Keratinocyte (primary cell): ENCODE measurements around the gene KCNJ13. TPM values are rescaled to one million over a fixed set of nuclear protein-coding genes. Genes with fewer than 3 reads are reported as not detected.

Experiments used
- DNase-seq: peaks from one replicate; pipeline ENCODE4 v3.0.0-alpha.2; 2011; ENCODE audit warnings: low read depth, missing footprints, low spot score
- FAIRE-seq: peaks from 2 replicates; lab custom pipeline; 2011; peaks lifted over from hg19 to GRCh38; lab: Jason Lieb, UNC
- H2AFZ ChIP-seq: 2 replicates; pipeline ENCODE4 v1.6.0; 2012; ENCODE audit warnings: low read length, control low read depth, inconsistent platforms; ENCODE audit not compliant: control insufficient read depth
- H3K27ac ChIP-seq: 2 replicates; pipeline ENCODE4 v1.5.1; 2011; ENCODE audit warnings: low read length; ENCODE audit not compliant: control insufficient read depth, insufficient read depth
- H3K27me3 ChIP-seq: 3 replicates; pipeline ENCODE4 v1.6.0; 2011; ENCODE audit warnings: low read length; ENCODE audit not compliant: control insufficient read depth, insufficient read depth; ENCODE audit errors: extremely low read depth
- H3K36me3 ChIP-seq, 2 experiments: 2 replicates in 1 of 2; 3 replicates in 1 of 2; pipeline ENCODE4 v1.5.1; 2011; ENCODE audit warnings: low read length in 2 of 2, mild to moderate bottlenecking in 1 of 2; ENCODE audit not compliant: control insufficient read depth in 2 of 2, insufficient read depth in 2 of 2; ENCODE audit errors: extremely low read depth in 1 of 2
- H3K4me1 ChIP-seq: 3 replicates; pipeline ENCODE4 v1.5.1; 2011; ENCODE audit warnings: low read length; ENCODE audit not compliant: control insufficient read depth, insufficient read depth; ENCODE audit errors: extremely low read depth
- H3K4me2 ChIP-seq: 3 replicates; pipeline ENCODE4 v1.6.0; 2011; ENCODE audit warnings: low read depth, low read length; ENCODE audit not compliant: control insufficient read depth, insufficient read depth; ENCODE audit errors: extremely low read depth
- H3K4me3 ChIP-seq, 3 experiments: fragments of 200-600 bp in 1 of 3; sonication (generic) in 1 of 3; 2 replicates in 2 of 3; 3 replicates in 1 of 3; pipeline ENCODE4 v1.5.1; 2011 to 2016; ENCODE audit warnings: low read length in 3 of 3, mild to moderate bottlenecking in 3 of 3, control low read depth in 2 of 3, inconsistent platforms in 1 of 3, low read depth in 1 of 3, mixed read lengths in 1 of 3, mixed run types in 1 of 3, moderate library complexity in 1 of 3; ENCODE audit not compliant: control insufficient read depth in 2 of 3, insufficient read depth in 2 of 3; ENCODE audit errors: extremely low read depth in 1 of 3
- H3K79me2 ChIP-seq: 2 replicates; pipeline ENCODE4 v1.6.0; 2012; ENCODE audit warnings: low read length; ENCODE audit not compliant: control insufficient read depth, insufficient read depth
- H3K9ac ChIP-seq: 3 replicates; pipeline ENCODE4 v1.6.0; 2011; ENCODE audit warnings: low read length; ENCODE audit not compliant: control insufficient read depth, insufficient read depth; ENCODE audit errors: extremely low read depth
- H3K9me1 ChIP-seq: 3 replicates; pipeline ENCODE4 v1.6.0; 2011; ENCODE audit warnings: low read length; ENCODE audit not compliant: control insufficient read depth, insufficient read depth; ENCODE audit errors: extremely low read depth
- H3K9me3 ChIP-seq: 2 replicates; pipeline ENCODE4 v1.5.1; 2012; ENCODE audit warnings: low read depth, low read length; ENCODE audit not compliant: control insufficient read depth
- H4K20me1 ChIP-seq: 3 replicates; pipeline ENCODE4 v1.6.0; 2011; ENCODE audit warnings: low read length; ENCODE audit not compliant: control insufficient read depth, insufficient read depth; ENCODE audit errors: extremely low read depth
- EZH2 ChIP-seq: IDR thresholded peaks from one replicate; pipeline ENCODE4 v1.6.1; 2012; ENCODE audit warnings: inconsistent platforms, mild to moderate bottlenecking, low read length, moderate library complexity
- dilution Hi-C: fragments of 300-500 bp; cut with MboI; formaldehyde crosslinking; loops from one replicate; pipeline ENCODE4 v1.7.0; 2020; ENCODE audit warnings: low sequenced_read_pairs; ENCODE audit not compliant: extremely low pct_ligation_motif_present
- polyA plus RNA-seq, 5 experiments: library from polyadenylated mRNA; depleted of rRNA in 3 of 5; stranded (reverse) in 3 of 5; stranded (forward) in 1 of 5; unstranded in 1 of 5; fragments of >200 nt; gene quantifications; 1 replicate in 1 of 5; 2 replicates in 3 of 5; 3 replicates in 1 of 5; pipeline versions ENCODE4 v1.2.1 to v1.2.3, GENCODE V29; 2011 to 2012; ENCODE audit warnings: missing spikeins in 2 of 5, low read depth in 1 of 5, low replicate concordance in 1 of 5
- TF ChIP-seq, protein P1 (sequence below), 3 experiments: IDR thresholded peaks in 1 of 3; conservative IDR thresholded peaks in 1 of 3; optimal IDR thresholded peaks in 1 of 3; 2 replicates in 2 of 3; 3 replicates in 1 of 3; pipeline versions ENCODE3 to v1.5.1; 2011; ENCODE audit warnings: low read length in 3 of 3, mild to moderate bottlenecking in 3 of 3, moderate library complexity in 2 of 3, control low read depth in 1 of 3, inconsistent platforms in 1 of 3; ENCODE audit not compliant: insufficient read depth in 2 of 3; ENCODE audit errors: extremely low read depth in 1 of 3

Gene KCNJ13
- polyA plus RNA-seq, 1 donor (not counting 4 experiments of a cell fraction or from before 2014, with no cell fraction given) = not detected

DNA sequence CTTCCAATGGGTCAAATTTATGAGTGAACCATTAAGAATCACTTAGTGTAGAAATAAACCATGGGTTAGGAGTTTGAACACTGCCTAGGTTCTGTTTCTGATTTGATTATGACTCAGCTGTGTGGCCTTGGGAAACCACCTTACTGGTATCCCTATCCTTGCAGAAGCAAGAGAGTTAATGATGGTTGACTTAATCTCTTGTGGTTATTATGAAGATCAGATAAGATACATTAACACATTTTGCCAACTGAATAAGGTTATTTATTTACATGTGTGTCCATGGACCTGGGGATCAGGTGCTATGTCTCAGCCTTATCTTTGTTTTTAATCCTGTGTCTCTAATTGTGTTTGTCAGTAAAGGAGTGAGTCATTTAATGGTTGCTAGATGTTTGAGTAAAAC, 5.4 kb upstream of the KCNJ13 start:
- Histone ChIP-seq H3K27ac (peak overlapping the region; percentile 29), H3K4me2 (no peak overlapping the region)
- dilution Hi-C loops = no loop called here

DNA sequence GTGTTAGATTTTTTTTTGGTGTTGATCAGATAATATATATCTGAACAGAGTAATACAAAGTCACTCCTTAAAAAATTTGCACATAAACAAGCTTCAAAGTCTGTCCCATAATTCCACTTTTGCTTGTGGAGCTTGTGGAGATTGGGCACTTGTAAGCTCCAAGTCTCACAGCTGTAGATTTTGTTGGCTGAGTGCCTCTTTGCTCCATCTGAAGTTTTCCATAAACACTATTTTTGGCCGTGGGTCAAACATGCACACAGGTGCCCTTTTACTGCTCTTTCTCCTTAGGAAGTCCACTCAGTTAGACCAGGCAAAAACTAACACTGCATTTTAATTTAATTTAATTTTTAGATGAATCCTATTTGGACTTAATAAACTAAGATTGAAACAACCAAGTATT, 3.6 kb upstream of the KCNJ13 start:
- FAIRE-seq = no peak
- no peak for TF ChIP-seq EZH2
- TF ChIP-seq, protein P1, sequence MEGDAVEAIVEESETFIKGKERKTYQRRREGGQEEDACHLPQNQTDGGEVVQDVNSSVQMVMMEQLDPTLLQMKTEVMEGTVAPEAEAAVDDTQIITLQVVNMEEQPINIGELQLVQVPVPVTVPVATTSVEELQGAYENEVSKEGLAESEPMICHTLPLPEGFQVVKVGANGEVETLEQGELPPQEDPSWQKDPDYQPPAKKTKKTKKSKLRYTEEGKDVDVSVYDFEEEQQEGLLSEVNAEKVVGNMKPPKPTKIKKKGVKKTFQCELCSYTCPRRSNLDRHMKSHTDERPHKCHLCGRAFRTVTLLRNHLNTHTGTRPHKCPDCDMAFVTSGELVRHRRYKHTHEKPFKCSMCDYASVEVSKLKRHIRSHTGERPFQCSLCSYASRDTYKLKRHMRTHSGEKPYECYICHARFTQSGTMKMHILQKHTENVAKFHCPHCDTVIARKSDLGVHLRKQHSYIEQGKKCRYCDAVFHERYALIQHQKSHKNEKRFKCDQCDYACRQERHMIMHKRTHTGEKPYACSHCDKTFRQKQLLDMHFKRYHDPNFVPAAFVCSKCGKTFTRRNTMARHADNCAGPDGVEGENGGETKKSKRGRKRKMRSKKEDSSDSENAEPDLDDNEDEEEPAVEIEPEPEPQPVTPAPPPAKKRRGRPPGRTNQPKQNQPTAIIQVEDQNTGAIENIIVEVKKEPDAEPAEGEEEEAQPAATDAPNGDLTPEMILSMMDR (optimal IDR thresholded peaks at IDR 0.05 in 1 of 3, IDR thresholded peaks at IDR 0.05 in 1 of 3, conservative IDR thresholded peaks at IDR 0.05 in 1 of 3; ENCODE audit: extremely low read depth in 1 of 3, insufficient read depth in 2 of 3, low read length in 3 of 3) = no peak
- dilution Hi-C loops = no loop called here

More for the DNA sequence above, 5.4 kb upstream of the KCNJ13 start:
- no peaks in the 10 kb centered on the region for H3K4me1 ChIP-seq
- H3K27me3 ChIP-seq = no peaks in the 10 kb centered on the region
- no peak overlapping the region for H2AFZ ChIP-seq
- no peaks in the 10 kb centered on the region for H3K9me3 ChIP-seq
- H3K9ac ChIP-seq = no peak overlapping the region
- no peaks in the 10 kb centered on the region for H3K9me1 ChIP-seq
- peak; percentile 36 for FAIRE-seq
- peaks cover 3 to 24% of the 10 kb centered on the region in 2 experiments for H3K36me3 ChIP-seq
- no peak for DNase-seq
- H3K79me2 ChIP-seq = no peaks in the 10 kb centered on the region
- no peaks in the 10 kb centered on the region for H4K20me1 ChIP-seq
- TF ChIP-seq, protein P1 (optimal IDR thresholded peaks at IDR 0.05 in 1 of 3, IDR thresholded peaks at IDR 0.05 in 1 of 3, conservative IDR thresholded peaks at IDR 0.05 in 1 of 3; ENCODE audit: extremely low read depth in 1 of 3, insufficient read depth in 2 of 3, low read length in 3 of 3) = no peak
- TF ChIP-seq EZH2 = no peak
- no peak overlapping the region for H3K4me3 ChIP-seq

More for the DNA sequence above, 3.6 kb upstream of the KCNJ13 start:
- no peaks in the 10 kb centered on the region for H3K79me2 ChIP-seq
- no peaks in the 10 kb centered on the region for H3K9me1 ChIP-seq
- no peaks in the 10 kb centered on the region for H3K4me1 ChIP-seq
- peaks cover 1 to 29% of the 10 kb centered on the region in 2 experiments for H3K36me3 ChIP-seq
- no peak overlapping the region for H3K4me2 ChIP-seq
- no peaks in the 10 kb centered on the region for H4K20me1 ChIP-seq
- no peak overlapping the region for H3K27ac ChIP-seq
- no peak for DNase-seq
- H3K9ac ChIP-seq = no peak overlapping the region
- no peaks in the 10 kb centered on the region for H3K9me3 ChIP-seq
- no peak overlapping the region for H2AFZ ChIP-seq
- H3K27me3 ChIP-seq = no peaks in the 10 kb centered on the region
- no peak overlapping the region for H3K4me3 ChIP-seq
